Ramos (cell line): Measurements from ENCODE around the gene ZNF783.
"Not testable (repeated sequence)": the region's sequence is repeated elsewhere in the genome, so short reads cannot be mapped to it uniquely, and the experiment has no call there.

Experiments
- in situ Hi-C: fragments of 300-500 bp; cut with MboI; formaldehyde crosslinking; loops from one replicate; pipeline ENCODE4 v1.14.3; 2022; ENCODE audit warnings: low sequenced_read_pairs; ENCODE audit not compliant: unreplicated experiment

The ZNF783 gene

DNA sequence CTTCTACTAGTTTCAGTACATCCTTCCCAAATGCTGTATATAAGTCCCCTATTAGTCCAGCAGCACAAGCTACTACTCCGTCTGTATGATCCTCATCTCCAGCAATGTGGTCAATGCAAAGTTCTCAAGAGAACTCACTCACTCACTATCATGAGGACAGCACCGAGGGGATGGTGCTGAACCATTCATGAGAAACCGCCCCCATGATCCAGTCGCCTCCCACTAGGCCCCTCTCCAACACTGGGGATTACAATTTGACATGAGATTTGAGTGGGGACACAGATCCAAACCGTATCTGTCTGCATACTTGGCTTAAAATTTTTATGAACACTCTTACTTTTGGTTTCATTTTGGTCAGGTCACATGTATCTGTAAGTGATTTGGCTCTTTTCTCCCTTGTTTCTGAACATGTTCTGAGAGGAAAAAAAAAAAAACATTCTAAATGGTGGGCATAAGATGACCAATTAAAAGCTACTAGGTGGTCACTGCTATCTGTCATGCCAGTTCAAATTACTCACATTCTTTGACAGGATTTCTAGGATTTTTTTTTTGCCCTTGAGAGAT is 60.1 kb downstream of the ZNF783 start:
- in situ Hi-C loops: no loop called here

DNA sequence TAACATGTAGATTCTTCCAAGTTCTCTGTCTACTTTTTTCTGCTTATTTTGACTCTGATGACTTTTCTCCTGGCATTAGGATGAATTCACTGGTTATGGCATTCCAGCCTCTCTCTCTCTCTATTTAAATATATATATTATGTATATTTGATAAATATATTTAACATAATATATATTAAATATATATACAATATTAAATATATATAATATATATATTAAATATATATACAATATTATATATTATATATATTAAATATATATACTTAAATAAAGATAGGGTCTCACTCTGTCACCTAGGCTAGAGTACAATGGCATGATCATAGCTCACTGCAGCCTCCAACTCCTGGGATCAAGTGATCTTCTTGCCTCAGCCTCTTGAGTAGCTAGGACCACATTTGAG is 60.7 kb downstream of the ZNF783 start:
- in situ Hi-C loops: no loop called here

DNA sequence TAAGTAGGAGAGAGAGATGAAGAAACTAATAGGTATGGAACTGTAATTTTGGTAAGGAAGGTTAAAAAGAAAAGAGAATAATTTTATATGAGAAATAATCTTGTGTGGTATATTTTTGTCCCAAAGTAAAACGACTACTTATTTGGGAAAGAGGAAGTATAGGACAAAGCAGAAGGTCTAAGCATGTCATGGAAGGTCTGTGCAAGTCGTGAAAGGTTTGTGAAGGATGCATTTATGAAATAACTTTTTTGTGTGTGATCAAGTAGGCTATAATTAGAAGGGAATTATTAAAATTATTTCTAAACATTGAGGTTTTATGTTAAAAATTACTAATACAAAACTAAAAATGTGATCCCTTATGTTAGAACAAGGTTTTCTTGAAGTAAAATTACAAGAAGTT is 63.3 kb downstream of the ZNF783 start:
- in situ Hi-C loops: no loop called here

DNA sequence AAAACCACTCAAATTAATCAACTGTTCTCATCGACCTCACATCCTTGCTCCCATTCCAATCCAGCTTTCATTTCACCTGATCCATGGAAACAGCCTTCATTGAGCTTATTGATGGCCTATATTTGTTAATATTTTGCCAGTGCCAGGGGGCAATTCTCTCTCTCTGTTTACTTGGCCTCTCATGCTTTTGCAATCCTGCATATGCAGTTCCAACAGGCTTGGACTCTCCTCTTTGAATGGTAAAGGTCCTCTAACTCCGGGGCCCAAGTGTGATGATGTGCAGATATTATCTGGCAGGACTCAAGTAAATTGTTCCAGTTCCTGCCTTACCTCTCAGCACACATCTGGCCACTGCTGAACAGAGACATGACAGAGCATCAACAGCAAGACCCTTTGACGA is 67.3 kb downstream of the ZNF783 start:
- in situ Hi-C loops: no loop called here

DNA sequence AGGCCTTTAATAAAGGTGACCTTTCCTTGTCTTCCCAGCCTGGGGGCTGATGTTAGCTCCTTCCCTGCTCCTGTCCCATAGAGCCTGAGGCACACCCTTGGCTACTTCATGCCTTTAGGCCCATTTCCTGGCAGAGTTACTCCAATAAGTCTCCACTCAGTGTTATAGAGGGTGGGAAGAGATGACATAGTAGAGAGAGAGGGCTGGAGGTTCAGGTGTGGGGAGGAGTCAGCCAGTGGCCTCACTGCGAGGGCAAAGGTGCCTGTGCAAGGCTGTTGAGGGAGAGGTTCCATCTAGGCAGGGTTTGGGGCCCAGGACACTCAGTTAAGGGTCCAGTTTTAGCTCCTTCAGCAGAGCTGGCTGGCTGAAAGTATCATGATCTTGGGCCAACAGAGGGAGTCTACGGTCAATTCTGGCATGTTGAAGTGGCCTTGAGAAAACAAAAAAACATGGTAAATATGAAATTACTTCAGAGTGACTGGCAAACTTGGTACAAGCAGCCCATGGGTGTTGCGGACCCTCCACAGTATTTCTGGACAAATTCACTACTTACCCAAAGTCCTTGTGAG is 67.9 kb downstream of the ZNF783 start:
- in situ Hi-C loops: no loop called here

DNA sequence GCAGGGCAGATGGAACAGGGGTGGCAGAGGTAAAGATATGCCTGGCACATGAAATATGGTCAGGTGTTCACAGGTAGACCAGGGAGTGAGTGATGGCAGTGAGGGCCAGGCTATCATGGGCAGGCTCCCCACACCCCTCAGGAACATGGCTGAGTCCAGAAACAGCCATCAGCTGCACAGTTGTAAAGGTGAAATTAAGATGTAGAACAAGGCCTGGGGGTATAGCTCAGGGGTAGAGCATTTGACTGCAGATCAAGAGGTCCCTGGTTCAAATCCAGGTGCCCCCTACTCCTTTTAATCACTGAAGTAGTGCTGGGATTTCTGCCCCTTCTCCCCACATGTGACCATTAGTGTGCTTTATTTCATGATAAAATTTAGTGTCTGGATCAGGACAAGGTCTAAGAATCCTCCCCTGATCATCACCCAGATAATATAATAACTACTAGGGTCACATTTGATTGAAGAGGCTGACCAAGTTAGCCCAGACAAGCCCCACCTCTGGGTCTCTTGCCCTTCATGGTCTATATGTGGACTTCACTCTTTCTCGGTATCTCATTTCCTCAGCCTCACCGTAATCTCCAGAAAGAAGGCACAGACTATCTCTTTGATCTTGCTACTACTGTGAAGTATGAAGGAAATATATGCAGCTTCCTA is 69.0 kb downstream of the ZNF783 start:
- in situ Hi-C loops: no loop called here

DNA sequence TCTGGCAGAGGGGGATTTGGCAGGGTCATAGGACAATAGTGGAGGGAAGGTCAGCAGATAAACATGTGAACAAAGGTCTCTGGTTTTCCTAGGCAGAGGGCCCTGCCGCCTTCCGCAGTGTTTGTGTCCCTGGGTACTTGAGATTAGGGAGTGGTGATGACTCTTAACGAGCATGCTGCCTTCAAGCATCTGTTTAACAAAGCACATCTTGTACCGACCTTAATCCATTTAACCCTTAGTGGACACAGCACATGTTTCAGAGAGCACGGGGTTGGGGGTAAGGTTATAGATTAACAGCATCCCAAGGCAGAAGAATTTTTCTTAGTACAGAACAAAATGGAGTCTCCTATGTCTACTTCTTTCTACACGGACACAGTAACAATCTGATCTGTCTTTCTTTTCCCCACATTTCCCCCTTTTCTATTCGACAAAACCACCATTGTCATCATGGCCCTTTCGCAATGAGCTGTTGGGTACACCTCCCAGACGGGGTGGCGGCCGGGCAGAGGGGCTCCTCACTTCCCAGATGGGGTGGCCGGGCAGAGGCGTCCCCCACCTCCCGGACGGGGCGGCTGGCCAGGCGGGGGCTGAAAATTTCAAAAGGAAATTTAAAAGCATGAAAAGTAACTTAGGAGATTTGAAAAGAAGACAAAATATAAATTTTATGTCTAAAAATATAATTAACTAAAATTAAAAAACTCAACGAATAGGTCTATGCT is 70.8 kb downstream of the ZNF783 start:
- in situ Hi-C loops: not testable (repeated sequence)

DNA sequence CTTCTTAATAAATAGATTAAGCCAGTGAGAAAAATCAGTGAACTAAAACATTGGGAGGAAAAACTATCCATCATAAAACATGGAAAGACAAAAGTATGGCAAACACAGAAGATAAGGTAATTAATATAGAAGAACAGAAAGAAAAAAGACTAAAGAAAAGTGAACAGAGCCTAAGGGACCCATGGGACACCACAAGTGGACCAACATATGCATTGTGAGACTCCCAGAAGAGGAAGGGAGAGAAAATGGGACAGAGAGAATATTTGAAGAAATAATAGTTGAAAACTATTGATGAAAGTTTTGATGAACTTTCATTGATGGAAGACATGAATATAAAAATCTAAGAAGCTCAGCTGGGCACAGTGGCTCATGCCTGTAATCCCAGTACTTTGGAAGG is 71.3 kb downstream of the ZNF783 start:
- in situ Hi-C loops: no loop called here

DNA sequence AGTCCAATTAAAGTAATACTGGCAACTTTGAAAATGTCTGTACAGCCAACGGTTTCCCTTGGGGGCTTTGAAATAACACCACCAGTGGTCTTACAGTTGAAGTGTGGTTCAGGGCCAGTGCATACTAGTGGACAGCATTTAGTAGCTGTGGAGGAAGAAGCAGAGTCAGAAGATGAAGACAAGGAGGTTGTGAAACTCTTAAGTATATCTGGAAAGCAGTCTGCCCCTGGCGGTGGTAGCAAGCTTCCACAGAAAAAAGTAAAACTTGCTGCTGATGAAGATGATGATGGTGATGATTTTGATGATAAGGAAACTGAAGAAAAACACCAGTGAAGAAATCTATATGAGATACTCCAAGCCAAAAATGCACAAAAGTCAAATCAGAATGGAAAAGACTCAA is 72.2 kb downstream of the ZNF783 start:
- in situ Hi-C loops: no loop called here
